ENCODE results near the gene OTUD6A.

Gene OTUD6A, protein sequence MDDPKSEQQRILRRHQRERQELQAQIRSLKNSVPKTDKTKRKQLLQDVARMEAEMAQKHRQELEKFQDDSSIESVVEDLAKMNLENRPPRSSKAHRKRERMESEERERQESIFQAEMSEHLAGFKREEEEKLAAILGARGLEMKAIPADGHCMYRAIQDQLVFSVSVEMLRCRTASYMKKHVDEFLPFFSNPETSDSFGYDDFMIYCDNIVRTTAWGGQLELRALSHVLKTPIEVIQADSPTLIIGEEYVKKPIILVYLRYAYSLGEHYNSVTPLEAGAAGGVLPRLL

DNA sequence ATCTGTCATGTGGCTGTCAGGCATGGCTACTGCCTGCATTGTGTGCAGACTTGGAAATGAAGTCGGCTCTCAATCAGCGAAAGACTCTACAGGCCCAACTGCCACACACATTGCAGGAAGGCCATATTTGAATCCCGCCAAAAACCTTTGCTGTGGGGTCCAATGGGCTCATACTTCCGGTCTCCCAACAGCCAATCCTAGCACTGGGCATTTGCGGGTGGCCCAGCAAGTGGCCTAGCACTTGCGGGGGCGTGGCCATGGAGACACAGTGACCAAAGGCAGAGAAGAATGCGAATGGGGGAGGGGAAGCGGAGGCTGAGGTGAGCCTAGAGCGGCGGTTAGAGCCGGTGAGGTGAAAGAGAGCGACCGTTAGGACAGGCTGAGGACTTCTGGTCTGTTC lies at the start of gene OTUD6A:
TSS of gene OTUD6A (plus strand) at position 382 of the 400 bp plus-strand sequence. CDS start 68 bp downstream, outside the sequence.
- no peak for DNase-seq (ENCODE audit: low read depth)

DNA sequence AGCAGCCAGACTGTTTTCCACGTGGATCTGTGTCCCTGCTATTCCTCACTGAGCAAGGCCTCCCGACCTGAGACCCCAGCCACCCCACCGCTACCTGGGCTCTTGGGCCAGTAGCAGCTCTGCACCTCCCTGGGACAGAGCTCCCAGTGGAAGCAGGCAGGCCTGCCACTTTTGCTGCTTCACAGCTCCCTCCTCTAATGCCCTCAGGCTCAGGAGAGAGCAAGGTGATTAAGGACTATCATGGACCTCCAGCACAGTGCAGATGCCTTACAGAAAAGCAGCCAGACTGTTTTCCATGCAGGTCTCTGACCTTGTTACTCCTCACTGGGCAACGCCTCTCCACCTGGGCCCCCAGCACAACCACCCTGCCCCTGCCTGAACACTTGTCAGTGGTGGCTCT lies 49.5 kb upstream of the OTUD6A start:
- DNase-seq (ENCODE audit: low read depth), result no peak

DNA sequence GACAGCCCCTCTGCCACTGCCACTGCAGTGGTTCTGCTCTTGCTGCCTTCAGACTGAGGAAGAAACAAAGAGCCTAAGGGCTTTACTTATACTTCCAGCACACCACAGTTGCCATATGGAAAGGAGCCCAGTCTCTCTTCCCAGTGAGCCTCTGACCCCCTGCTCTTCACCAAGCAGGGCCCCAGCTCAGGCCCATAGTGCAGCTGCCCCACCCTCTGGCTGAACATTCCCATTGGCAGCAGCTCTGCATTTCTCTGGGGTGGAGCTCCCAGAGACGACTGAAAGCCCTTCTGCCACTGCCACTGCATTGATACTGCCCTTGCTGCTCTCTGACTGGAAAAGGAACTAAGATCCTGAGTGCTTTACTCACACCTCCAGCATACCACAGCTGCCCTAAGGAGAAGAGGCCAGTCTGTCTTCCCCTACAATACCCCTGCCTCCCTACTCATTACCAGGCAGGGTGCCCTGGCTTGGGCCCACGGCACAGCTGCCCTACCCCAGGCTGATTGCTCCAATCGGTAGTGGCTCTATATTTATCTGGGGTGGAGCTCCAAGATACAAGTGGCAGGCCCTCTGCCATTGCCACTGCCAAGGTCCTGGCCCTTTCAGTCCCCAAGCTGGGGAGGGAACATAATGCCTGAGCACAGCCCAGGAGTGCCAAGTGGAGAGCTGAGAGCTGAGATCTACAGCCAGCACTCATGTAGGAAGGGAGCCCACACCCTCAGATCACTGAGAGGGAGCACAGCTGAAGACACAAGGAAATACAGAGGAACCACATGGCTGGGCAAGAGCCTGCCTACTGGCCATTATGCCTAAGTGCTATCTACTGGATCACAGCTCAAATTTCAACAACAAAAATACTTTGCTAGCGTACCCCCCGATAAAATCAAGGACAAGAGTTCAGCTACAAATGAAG lies 48.5 kb upstream of the OTUD6A start:
- no peak for DNase-seq (ENCODE audit: low read depth)

DNA sequence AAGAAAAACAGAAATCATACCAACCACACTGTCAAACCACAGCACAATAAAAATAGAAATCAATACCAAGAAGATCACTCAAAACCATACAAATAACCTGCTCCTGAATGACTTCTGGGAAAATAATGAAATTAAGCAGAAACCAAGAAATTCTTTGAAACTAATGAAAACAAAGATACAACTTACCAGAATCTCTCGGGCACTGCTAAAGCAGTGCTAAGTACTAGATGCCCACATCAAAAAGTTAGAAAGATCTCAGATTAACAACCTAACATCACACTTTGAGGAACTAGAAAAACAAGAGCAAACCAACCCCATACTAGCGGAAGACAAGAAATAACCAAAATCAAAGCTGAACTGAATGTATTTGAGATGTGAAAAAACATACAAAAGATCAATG lies 45.7 kb upstream of the OTUD6A start:
- no peak for DNase-seq (ENCODE audit: low read depth)

DNA sequence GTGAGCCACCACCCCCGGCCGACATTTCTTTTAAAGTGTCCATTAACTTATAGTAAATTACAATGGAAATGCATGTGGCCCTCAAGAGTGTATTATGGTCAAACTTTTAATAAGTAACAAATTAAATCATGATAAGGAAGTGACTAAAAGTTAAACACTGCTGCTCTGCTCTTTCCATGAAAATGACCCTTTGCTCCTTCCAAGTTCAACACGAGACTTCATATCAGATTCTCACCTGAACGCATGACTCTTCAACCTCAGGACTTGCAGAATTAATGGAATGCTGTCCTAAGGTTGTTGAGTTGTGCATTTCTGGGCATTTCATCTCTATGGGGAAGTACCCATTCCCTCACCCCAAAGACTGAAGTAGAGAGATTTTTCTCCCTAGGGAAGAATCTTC lies 39.6 kb upstream of the OTUD6A start:
- no peak for DNase-seq (ENCODE audit: low read depth)

DNA sequence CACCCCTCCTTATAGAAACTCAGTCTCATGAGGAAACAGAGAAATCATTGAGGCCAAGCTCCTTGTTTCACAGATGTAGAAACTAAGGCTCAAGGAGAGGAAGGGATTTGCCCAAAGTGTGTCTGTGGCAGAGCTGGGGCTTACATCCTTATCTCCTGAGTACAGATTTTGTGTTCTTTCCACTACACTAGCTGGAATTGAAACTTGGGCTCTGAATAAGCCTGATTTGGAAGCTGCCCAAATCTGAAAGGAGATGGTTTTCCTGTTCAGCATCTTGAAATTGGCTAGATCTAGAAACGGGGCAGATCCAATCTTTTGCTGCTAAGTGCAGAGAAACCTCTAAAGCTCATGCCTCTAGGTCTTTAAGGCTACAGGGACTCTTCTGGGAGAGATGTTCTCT lies 36.8 kb upstream of the OTUD6A start:
- DNase-seq (ENCODE audit: low read depth), result peak; percentile 21

DNA sequence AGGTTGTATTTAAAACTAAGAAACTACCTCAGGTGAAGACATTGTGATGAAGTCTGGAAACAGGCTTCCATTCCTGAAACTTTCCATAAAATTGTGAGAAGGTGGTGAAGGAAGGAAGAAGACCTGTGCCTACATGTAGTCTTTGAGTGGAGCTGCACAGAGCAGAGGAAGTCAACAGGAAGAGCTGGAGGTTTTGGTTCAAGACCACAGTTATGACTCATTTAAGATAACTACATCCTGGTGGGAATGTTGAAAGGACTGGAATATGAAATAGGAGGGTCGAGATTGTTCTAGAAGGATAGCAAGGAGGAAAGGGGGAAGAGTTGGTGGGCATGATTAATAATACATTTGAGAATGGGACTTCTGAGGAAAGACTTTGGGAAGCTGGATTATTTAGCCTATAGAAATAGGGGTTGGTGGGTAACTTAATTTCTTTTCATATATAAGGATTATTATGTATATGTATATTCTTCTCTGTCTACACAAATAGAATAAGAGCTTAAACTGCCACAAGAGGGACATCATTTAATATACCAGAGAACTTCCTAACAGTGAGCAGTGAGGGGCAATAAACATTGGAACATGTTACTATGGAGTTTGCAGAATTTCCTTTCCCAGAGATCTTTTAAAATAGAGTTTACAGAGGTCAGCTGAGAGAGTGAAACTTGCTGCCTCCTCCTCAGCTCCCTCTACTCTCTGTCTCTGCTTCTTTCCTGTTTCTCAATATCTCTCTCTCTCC lies 36.0 kb upstream of the OTUD6A start:
- DNase-seq (ENCODE audit: low read depth), result peak; percentile 27

DNA sequence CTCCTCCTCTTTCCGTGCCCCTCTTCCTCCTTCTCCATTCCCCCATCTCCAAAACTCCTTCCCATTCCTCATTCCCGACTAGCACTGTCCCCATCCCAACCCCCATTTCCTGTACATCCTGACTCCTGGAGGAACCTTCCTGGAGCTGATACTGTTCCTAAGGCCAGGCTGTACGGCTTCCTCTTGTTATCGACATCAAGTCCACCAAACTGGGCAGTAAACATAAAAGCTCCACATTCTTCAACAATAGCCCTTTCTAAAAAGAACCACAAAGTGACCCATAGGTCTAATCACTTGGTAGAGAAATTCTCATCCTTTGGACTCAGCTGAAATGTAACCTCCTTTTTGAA lies 35.4 kb upstream of the OTUD6A start:
- DNase-seq (ENCODE audit: low read depth), result no peak

DNA sequence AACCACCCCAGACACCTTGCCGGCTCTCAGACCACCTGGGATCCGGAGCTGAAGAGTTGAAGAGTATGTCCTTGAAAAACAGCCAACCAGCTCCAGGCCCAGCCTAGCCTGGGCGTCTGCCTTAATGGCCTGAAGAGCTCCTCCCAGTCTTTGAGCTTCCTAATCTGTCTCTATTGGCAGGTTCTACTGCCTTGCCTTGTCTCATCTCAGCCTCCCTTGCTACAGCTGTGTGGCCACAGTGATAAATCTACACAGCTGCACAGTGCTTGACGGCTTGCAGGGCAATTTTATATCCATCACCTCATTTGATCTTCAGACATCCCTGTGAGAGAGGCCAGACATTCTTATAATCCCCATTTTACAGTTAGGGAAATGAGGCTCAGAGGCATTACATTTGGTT lies 32.4 kb upstream of the OTUD6A start:
- DNase-seq (ENCODE audit: low read depth), result no peak

DNA sequence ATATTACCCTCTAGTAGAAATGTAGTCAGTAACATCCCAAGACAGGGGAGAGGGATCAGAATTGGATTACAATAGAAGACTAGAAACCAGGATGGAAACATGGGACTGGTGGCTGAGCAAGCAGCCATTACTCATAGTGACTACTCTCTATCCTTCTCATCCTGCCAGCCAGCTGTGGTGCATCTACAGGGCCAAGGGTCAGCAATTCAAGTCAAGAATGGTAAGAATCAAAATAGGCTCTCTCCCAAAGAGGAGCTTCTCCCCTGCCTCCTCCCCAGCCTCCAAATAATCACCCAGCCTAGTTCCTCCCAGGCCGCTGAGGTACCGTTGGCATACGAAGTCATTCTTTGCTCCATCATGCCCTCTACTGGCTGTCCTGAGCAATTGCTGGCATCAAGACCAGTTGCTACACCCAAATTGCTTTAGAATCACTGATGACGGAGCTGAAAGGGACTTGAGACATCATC lies 31.9 kb upstream of the OTUD6A start:
- DNase-seq (ENCODE audit: low read depth), result peak; percentile 58

DNA sequence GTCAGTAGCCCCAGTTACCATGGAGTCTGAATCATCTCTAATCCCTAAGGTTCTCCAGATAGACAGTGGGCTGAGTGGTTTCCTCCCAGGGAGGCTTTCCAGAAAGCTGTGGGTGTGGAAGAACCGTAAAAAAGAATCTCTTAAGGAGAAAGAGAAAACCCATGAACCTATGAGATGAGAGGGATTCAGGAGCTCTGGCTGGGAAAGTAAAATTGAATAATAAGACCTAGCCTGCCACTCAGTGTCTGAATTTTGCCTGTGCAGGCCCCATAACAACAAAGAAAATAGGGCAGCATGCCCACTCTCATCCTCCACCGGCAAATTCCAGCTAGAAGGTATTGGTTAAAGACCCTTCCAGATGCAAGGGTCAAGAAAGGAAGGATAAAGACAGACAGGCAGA lies 29.5 kb upstream of the OTUD6A start:
- no peak for DNase-seq (ENCODE audit: low read depth)

DNA sequence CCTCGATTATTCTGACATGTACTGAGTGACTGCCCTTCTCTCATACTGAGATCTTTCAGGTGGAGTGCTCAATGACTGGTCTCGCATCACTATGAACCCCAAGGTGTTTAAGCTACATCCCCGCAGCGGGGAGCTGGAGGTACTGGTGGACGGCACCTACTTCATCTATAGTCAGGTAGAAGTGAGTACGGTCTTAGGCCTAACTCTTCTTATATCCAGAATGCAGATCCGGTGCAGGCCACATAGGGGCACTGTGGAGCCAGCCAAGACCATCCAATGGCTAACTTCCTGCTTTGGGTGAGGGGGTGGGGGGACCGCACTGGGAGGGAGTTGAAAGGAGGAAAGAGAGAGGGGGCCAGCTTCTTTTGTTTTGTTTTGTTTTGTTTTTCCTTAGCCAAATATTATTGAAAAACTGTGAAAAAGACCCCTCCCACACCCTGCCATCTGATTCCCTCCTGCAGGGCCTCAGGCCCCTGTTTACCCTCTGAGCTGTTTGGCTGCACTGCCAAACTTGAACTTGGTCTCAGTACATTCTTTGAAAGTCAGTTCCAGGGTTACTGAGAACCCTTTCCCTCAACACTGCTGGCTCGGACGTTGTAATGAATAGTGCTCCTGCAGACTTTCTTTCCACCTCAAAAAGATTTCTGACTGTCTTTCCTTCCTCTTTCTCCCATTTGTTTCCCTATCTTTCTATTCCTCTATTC lies 28.8 kb upstream of the OTUD6A start:
- peak; percentile 49 for DNase-seq (ENCODE audit: low read depth)

DNA sequence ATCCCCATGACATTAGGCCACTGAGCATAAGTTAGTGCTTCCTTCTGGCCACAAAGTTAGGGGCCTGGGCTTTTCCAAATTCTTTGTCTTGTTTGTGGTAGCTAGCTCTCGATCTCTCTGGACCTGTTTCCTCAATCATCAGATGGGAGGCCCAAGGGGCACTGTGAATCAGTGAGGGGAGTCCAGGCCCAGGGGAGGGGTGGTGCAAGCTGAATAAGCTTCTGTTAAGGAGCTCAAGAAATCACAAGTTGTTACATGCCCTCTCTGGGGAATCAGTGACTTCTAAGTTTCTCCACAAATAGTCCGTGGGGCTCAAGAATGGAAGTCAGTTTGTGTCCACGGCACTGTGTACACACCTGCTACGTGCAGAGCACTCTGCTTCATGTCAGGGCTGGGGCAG lies 27.6 kb upstream of the OTUD6A start:
- DNase-seq (ENCODE audit: low read depth), result no peak

DNA sequence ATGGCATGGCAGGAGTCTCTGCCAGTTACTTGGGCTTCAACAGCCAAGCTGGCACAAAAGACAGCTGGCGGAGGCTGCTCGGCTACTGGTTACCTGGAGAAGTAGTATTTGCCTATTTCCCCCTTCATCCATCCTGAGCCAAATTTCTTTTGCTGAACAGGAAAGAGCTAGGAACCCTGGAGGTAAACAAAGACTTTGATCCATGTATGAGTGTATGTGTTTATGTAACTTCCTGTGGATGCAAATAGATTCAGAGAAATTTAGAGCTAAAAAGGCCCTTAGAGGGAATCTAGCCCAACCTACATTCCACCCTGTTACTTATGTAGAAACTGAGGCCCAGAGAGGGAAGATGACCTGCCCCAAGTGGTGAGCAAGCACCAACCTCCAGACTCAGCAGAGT lies 23.7 kb upstream of the OTUD6A start:
- no peak for DNase-seq (ENCODE audit: low read depth)

DNA sequence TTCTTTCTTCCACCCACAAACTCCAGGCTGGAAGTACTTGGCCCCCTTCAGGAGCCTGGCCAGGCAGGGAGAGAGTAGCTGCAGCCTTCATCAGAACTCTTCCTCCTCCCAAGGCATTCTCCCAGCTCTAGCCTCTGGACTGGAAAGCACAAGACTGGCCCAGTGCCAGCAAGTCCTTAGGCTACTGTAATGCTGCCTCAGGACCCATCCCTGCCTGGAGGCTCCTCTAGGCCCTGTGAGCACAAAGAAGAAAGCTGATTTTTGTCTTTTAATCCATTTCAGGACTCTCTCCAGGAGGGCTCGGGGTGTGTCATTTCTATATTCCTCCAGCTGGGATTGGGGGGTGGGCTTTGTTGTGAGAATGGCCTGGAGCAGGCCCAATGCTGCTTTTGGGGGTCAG lies 23.3 kb upstream of the OTUD6A start:
- peak; percentile 18 for DNase-seq (ENCODE audit: low read depth)

DNA sequence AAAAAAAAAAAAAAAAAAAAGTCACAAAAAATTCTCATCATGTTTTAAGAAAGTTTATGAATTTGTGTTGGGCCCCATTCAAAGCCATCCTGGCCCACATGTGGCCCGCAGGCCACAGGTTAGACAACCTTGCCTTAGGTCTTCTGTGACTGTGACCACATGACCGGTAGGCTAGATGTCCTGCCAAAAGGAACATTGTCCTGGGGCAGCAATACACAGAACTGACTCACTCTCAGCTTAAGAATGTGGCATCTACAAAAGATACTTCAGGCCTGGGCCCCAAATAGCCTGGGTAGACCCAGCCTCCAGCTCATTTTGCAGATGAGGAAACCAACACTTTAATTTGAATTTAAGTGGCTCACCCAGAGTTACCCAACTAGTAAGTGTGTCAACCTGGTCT lies 22.5 kb upstream of the OTUD6A start:
- peak; percentile 44 for DNase-seq (ENCODE audit: low read depth)

DNA sequence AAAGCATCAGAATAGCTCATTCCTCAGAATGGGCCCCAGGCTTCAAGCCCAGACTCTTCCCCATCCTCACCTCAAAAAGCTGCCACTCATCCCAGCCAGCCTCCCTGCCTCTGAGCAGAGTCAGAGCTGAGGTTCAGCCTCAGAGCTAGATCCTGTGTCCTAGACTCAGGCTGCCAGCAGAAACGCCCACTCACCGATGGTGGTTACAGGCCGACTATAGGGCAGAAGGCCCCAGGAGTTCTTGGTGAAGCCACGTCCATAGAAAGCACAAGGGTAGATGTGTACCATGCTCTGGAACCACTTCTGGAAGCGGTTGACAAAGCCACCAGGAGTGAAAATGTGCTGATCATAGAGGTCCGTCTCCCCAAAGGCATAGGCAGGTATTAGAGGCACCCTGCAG lies 20.3 kb upstream of the OTUD6A start:
- DNase-seq (ENCODE audit: low read depth), result no peak

DNA sequence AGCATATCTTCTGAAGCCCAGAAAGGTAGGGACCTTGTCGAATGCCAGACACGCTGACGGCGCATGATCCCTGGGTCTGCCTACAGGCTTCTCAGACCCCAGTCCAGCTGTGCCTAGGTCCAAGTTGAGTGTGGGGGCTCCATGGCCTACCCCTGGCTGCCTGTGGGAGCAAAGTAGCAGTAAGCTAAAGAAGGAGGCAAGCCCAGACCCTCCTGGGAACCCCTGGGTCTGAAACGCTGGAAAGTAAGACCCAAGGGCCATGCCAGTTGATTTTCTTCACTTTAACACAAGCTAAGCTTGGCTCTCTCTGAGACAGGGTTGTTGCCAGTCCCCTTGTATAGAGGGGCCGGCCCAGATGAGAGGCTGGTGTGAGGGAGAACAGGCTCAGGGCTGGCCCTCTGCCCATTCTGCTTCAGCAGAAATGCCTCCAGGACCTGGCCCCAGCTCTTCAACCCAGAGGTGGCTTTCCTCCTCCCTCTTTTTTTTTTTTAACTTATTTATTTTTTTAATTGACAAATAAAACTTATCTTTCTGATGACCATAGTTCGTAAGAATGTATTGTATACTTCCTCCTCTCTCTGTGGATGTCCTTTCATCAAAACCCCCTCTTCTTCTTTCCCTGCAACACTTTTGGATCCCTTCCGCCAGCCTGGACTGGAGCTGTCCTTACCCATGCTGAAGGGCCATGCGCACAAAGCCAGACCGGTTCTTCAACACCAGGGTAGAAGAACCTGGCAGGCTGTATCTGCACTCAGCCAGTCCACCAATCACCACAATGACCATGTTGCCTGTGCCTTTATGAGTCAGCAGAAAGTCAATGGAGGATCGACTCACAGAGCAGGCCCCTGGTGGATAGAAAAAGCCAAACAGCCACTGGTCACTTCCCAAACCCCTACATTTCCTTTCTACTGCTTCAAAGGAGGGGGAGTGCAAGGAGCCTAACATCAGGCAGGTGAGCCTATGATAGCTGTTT lies 19.6 kb upstream of the OTUD6A start:
- DNase-seq (ENCODE audit: low read depth), result peak; percentile 36

DNA sequence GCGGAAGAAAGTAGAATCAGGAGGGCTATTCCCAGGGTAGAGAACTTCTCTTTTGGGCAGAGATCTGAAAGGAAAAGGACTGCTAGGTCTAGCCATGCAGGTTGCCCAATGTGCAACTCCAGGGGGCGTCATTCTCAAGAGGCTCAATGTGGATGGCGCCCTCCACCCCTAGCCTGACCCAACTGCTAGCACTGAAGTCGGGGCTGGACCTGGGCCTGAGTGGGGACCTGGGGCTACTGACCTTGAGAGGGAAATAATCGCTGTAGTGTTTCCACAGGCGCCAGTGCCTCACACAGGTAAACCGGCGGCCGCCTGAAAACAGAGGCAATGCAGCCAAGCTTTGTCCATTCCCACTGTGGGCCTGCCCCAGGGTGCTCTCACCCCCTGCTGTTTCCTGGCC lies 18.6 kb upstream of the OTUD6A start:
- no peak for DNase-seq (ENCODE audit: low read depth)

DNA sequence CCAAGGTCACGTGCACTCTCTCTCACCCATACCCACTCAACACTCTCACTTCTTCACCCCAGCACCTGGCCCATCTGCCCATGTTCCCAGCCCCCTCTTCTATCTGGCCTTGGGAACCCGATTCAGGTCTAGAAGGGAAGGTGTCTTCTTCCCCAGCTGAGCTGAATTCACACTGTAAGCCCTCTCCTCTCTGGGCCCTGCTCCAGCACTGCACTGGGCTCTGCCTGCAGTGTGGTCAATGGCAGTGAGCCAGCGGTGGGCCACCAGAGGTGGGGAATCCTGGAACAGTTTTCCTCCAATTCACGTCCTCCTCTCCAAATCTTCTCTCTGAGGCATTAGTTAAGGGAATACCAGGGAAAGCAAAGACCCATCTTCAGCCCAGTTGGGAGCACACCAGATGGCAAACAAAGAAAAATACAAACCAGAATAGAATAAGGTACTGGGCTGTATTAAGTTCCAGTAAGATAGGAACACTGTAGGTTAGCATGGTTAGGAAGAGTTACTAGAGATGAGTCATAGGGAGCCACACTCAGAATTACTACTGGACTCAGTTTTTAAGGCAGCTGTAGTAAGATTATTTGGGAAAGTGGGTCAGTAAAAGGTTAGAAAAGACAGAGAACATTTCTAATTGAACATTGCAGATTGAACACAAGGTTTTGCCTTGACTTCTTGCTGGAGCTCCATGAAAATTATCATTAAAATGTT lies 17.6 kb upstream of the OTUD6A start:
- peak; percentile 40 for DNase-seq (ENCODE audit: low read depth)

All from EH (cell line).